ENCODE data around the gene UNC119.

GRCh38 chr17:28507567-28508203 lies 44.7 kb downstream of the UNC119 start:
- no peak for TF ChIP-seq CTCF (conservative IDR thresholded peaks at IDR 0.05; ENCODE audit: low read length)
- no peak for TF ChIP-seq EZH2phosphoT487 (IDR thresholded peaks at IDR 0.05; ENCODE audit: borderline replicate concordance, low read depth, low read length)

Measured in OCI-LY7 (cell line).